ENCODE results near the gene NKAIN2. TPM values are rescaled to one million over a fixed set of nuclear protein-coding genes. Genes with fewer than 3 reads are reported as not detected.

The NKAIN2 gene
- total RNA-seq, 2 donors from 2014 or later = 0.29 TPM; not detected in 1

GRCh38 chr6:123869334-123869733 lies 65.7 kb downstream of the NKAIN2 start:
- H3K9ac ChIP-seq (ENCODE audit: extremely low read depth, low read length, poor library complexity, severe bottlenecking) = no peak overlapping the region
- no peaks in the 10 kb centered on the region for H3K36me3 Mint-ChIP-seq (ENCODE audit: low read depth)
- no peak overlapping the region for H3K4me3 Mint-ChIP-seq
- no peaks in the 10 kb centered on the region for H3K9me3 ChIP-seq (ENCODE audit: control insufficient read depth, low read length)
- 81 to 100% methylated on average over 1 to 2 of the region's 2 CpGs for WGBS, 2 experiments (ENCODE audit: insufficient coverage in 1 of 2, insufficient read length in 1 of 2)
- no peak overlapping the region for H3K4me3 ChIP-seq (ENCODE audit: low read length)
- H3K27me3 Mint-ChIP-seq (ENCODE audit: insufficient read depth) = peaks cover 17% of the 10 kb centered on the region
- no peaks in the 10 kb centered on the region for H3K9me3 Mint-ChIP-seq
- H3K4me1 ChIP-seq (ENCODE audit: control insufficient read depth, insufficient read depth, low read length) = no peaks in the 10 kb centered on the region
- H3K36me3 ChIP-seq (ENCODE audit: control insufficient read depth, insufficient read depth, low read length) = no peaks in the 10 kb centered on the region
- H3K27ac ChIP-seq (ENCODE audit: low read depth, low read length) = no peak overlapping the region
- TF ChIP-seq, protein P1, sequence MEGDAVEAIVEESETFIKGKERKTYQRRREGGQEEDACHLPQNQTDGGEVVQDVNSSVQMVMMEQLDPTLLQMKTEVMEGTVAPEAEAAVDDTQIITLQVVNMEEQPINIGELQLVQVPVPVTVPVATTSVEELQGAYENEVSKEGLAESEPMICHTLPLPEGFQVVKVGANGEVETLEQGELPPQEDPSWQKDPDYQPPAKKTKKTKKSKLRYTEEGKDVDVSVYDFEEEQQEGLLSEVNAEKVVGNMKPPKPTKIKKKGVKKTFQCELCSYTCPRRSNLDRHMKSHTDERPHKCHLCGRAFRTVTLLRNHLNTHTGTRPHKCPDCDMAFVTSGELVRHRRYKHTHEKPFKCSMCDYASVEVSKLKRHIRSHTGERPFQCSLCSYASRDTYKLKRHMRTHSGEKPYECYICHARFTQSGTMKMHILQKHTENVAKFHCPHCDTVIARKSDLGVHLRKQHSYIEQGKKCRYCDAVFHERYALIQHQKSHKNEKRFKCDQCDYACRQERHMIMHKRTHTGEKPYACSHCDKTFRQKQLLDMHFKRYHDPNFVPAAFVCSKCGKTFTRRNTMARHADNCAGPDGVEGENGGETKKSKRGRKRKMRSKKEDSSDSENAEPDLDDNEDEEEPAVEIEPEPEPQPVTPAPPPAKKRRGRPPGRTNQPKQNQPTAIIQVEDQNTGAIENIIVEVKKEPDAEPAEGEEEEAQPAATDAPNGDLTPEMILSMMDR (conservative IDR thresholded peaks at IDR 0.05) = no peak
- no peak overlapping the region for H3K27ac Mint-ChIP-seq
- H3K4me1 Mint-ChIP-seq = peaks cover 11% of the 10 kb centered on the region
- DNase-seq = no peak
- peaks cover 20% of the 10 kb centered on the region for H3K27me3 ChIP-seq (ENCODE audit: control insufficient read depth, insufficient read depth, low read length, poor library complexity, severe bottlenecking)

DNA sequence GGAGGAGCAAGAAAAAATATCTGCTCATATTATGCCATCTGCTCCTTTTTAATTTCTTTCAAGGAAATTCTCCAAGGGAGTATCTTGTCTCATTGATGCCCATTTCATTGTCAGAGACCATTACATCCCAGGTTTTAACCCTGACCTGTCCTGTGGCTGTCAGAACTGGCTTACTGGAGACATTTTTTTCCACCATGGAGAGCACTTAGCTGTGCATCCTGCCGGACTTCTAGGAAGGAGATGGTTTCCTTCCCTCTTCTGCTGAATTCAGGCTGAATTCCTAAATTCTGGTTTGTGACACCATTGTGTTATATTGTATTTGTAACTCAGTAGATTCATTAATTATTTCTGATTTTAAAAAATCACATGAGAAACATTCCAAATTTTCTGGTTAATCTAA lies 70.3 kb downstream of the NKAIN2 start:
- 76% methylated on average over 1 of the region's 1 CpG; no CpG with 5 or more reads in 1 of the 2 experiments for WGBS, 2 experiments (ENCODE audit: insufficient coverage in 1 of 2, insufficient read length in 1 of 2)
- H3K36me3 ChIP-seq (ENCODE audit: control insufficient read depth, insufficient read depth, low read length) = no peaks in the 10 kb centered on the region
- no peak overlapping the region for H3K27ac ChIP-seq (ENCODE audit: low read depth, low read length)
- Mint-ChIP-seq H3K4me3 (no peak overlapping the region), H3K36me3 (ENCODE audit: low read depth) (no peaks in the 10 kb centered on the region), H3K27ac (no peak overlapping the region), H3K27me3 (ENCODE audit: insufficient read depth) (peaks cover 16% of the 10 kb centered on the region), H3K4me1 (peaks cover 11% of the 10 kb centered on the region), H3K9me3 (no peaks in the 10 kb centered on the region)
- DNase-seq = no peak
- TF ChIP-seq, protein P1 (conservative IDR thresholded peaks at IDR 0.05) = no peak
- H3K4me1 ChIP-seq (ENCODE audit: control insufficient read depth, insufficient read depth, low read length) = no peaks in the 10 kb centered on the region
- no peaks in the 10 kb centered on the region for H3K9me3 ChIP-seq (ENCODE audit: control insufficient read depth, low read length)
- H3K9ac ChIP-seq (ENCODE audit: extremely low read depth, low read length, poor library complexity, severe bottlenecking) = no peak overlapping the region
- H3K4me3 ChIP-seq (ENCODE audit: low read length) = no peak overlapping the region
- peaks cover 9% of the 10 kb centered on the region for H3K27me3 ChIP-seq (ENCODE audit: control insufficient read depth, insufficient read depth, low read length, poor library complexity, severe bottlenecking)

- WGBS, 2 experiments (ENCODE audit: insufficient coverage in 1 of 2, insufficient read length in 1 of 2) = 86% methylated on average over 1 of the region's 1 CpG; no CpG with 5 or more reads in 1 of the 2 experiments
- H3K36me3 ChIP-seq (ENCODE audit: control insufficient read depth, insufficient read depth, low read length) = no peaks in the 10 kb centered on the region
- no peaks in the 10 kb centered on the region for H3K4me1 ChIP-seq (ENCODE audit: control insufficient read depth, insufficient read depth, low read length)
- H3K36me3 Mint-ChIP-seq (ENCODE audit: low read depth) = no peaks in the 10 kb centered on the region
- H3K9me3 Mint-ChIP-seq = no peaks in the 10 kb centered on the region
- H3K27ac Mint-ChIP-seq = no peak overlapping the region
- H3K9me3 ChIP-seq (ENCODE audit: control insufficient read depth, low read length) = no peaks in the 10 kb centered on the region
- H3K4me1 Mint-ChIP-seq = no peaks in the 10 kb centered on the region
- no peak overlapping the region for H3K9ac ChIP-seq (ENCODE audit: extremely low read depth, low read length, poor library complexity, severe bottlenecking)
- H3K4me3 ChIP-seq (ENCODE audit: low read length) = no peak overlapping the region
- H3K4me3 Mint-ChIP-seq = no peak overlapping the region
- no peak overlapping the region for H3K27ac ChIP-seq (ENCODE audit: low read depth, low read length)
- peaks cover 18% of the 10 kb centered on the region for H3K27me3 Mint-ChIP-seq (ENCODE audit: insufficient read depth)
- no peak for DNase-seq
- peaks cover 5% of the 10 kb centered on the region for H3K27me3 ChIP-seq (ENCODE audit: control insufficient read depth, insufficient read depth, low read length, poor library complexity, severe bottlenecking)
- TF ChIP-seq, protein P1 (conservative IDR thresholded peaks at IDR 0.05) = no peak
Measured at GRCh38 chr6:123875784-123876183, 72.1 kb downstream of the NKAIN2 start.
